OCI-LY1 (cell line): ENCODE measurements around the gene KRTAP10-4.

Experiments used
- H2AFZ ChIP-seq: fragments of 200-600 bp; sonication (generic), shearing (Covaris generic); 2 replicates; pipeline ENCODE4 v1.6.0; 2014; ENCODE audit warnings: antibody characterized with exemption, mild to moderate bottlenecking, low read length
- H3F3A ChIP-seq: fragments of 200-600 bp; sonication (generic), shearing (Covaris generic); 2 replicates; pipeline ENCODE4 v1.6.0; 2014; ENCODE audit warnings: mild to moderate bottlenecking, antibody characterized with exemption, low read length, moderate library complexity; ENCODE audit not compliant: insufficient read depth
- H3K27ac ChIP-seq: fragments of 200-600 bp; sonication (generic); 2 replicates; pipeline ENCODE4 v1.5.1; 2014; ENCODE audit warnings: low read length, mixed run types, mild to moderate bottlenecking, low read depth; ENCODE audit not compliant: poor library complexity, severe bottlenecking
- H3K27me3 ChIP-seq: fragments of 200-600 bp; sonication (generic); 2 replicates; pipeline ENCODE4 v1.6.0; 2014; ENCODE audit warnings: antibody characterized with exemption, mild to moderate bottlenecking, low read length, moderate library complexity; ENCODE audit not compliant: insufficient read depth
- H3K36me3 ChIP-seq: fragments of 200-600 bp; sonication (generic); 2 replicates; pipeline ENCODE4 v1.6.1; 2014; ENCODE audit warnings: mild to moderate bottlenecking, antibody characterized with exemption, low read length, moderate library complexity, mixed read lengths; ENCODE audit not compliant: insufficient read depth
- H3K4me1 ChIP-seq: fragments of 200-600 bp; sonication (generic); 2 replicates; pipeline ENCODE4 v1.5.1; 2014; ENCODE audit warnings: mild to moderate bottlenecking, low read length, moderate library complexity; ENCODE audit not compliant: insufficient read depth, severe bottlenecking
- H3K4me2 ChIP-seq: fragments of 200-600 bp; sonication (generic), shearing (Covaris generic); 2 replicates; pipeline ENCODE4 v1.6.1; 2014; ENCODE audit warnings: low read length
- H3K4me3 ChIP-seq: fragments of 200-600 bp; sonication (generic); 2 replicates; pipeline ENCODE4 v1.5.1; 2014; ENCODE audit warnings: low read length, low read depth, mild to moderate bottlenecking, mixed read lengths; ENCODE audit not compliant: poor library complexity, severe bottlenecking
- H3K79me2 ChIP-seq: fragments of 200-600 bp; shearing (Covaris generic); 2 replicates; pipeline ENCODE4 v1.6.1; 2016; ENCODE audit warnings: mixed run types, low read length, mixed read lengths; ENCODE audit not compliant: insufficient read depth
- H3K9ac ChIP-seq: fragments of 200-600 bp; sonication (generic), shearing (Covaris generic); 2 replicates; pipeline ENCODE4 v1.6.1; 2014; ENCODE audit warnings: mild to moderate bottlenecking, low read length, mixed read lengths
- H3K9me2 ChIP-seq: fragments of 200-600 bp; sonication (generic), shearing (Covaris generic); 2 replicates; pipeline ENCODE4 v1.6.1; 2014; ENCODE audit warnings: low read depth, mild to moderate bottlenecking, low read length, mixed read lengths
- H3K9me3 ChIP-seq: fragments of 200-600 bp; shearing (Covaris generic); 2 replicates; pipeline ENCODE4 v1.6.1; 2014; ENCODE audit warnings: low read length, mixed read lengths
- H4K20me1 ChIP-seq: fragments of 200-600 bp; sonication (generic), shearing (Covaris generic); 2 replicates; pipeline ENCODE4 v1.6.0; 2016; ENCODE audit warnings: mild to moderate bottlenecking, low read length; ENCODE audit not compliant: insufficient read depth
- CTCF ChIP-seq: fragments of 200-600 bp; sonication (generic), shearing (Covaris generic); IDR thresholded peaks from 2 replicates; pipeline ENCODE4 v1.5.1; 2017; ENCODE audit warnings: mild to moderate bottlenecking, antibody characterized with exemption, low read length, moderate library complexity, mixed read lengths
- EZH2 ChIP-seq: fragments of 200-600 bp; sonication (generic), shearing (Covaris generic); IDR thresholded peaks from 2 replicates; pipeline ENCODE4 v1.8.0; 2017; ENCODE audit warnings: borderline replicate concordance, mixed run types, mild to moderate bottlenecking, antibody characterized with exemption, low read length, moderate library complexity, mixed read lengths

Gene KRTAP10-4

GRCh38 chr21:44612669-44613229, 39.2 kb downstream of the KRTAP10-4 start:
- TF ChIP-seq CTCF (no peak), EZH2 (no peak)
- H3K4me1 ChIP-seq = no peaks in the 10 kb centered on the region
- H3K9me2 ChIP-seq = no peaks in the 10 kb centered on the region
- H2AFZ ChIP-seq = no peak overlapping the region
- H3K4me2 ChIP-seq = no peak overlapping the region
- H3K79me2 ChIP-seq = no peaks in the 10 kb centered on the region
- no peaks in the 10 kb centered on the region for H3K27me3 ChIP-seq
- no peaks in the 10 kb centered on the region for H3F3A ChIP-seq
- H3K4me3 ChIP-seq = no peak overlapping the region
- H3K27ac ChIP-seq = no peak overlapping the region
- H3K9ac ChIP-seq = no peak overlapping the region
- no peaks in the 10 kb centered on the region for H3K36me3 ChIP-seq
- no peaks in the 10 kb centered on the region for H4K20me1 ChIP-seq
- 0 out of 2 replicates have a peak, but pooled peaks cover 2% of the 10 kb centered on the region for H3K9me3 ChIP-seq

DNA sequence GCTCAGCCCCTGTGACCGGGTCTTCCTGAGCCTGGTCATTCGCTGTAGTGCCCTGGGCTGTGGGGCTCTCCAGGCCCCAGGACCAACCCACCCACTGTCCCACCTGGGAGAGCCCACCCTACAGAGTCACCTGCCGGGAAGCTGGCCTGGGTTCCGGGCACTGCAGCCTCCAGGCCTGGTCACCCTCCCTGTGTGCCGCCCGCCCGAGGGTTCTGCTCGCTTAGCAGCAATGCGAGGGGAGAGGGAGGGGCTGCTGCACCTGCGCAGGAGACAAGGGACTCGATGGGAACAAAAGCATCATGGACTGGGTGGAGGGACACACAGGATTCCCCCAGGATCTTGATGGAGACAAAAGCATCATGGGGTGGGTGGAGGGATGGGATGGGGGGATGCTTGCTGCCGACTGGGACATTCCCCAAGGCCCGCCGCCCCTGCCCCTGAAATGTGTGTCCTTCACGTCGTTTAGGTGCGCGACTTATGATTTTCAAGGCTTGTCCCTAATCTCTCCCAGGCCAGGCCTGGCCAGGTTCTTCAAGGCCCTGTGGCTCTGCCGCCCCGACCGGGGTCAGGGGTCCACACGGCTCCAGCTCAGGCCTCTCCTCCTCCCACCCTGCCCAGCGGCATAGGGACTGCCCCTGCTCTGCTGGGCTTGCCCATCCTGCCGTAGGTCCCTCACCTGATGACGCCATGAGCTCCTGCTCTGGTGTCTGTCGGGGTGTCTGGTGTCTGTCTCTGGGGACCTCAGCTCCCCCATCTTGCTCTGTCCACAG, 40.0 kb downstream of the KRTAP10-4 start:
- Histone ChIP-seq H4K20me1 (no peaks in the 10 kb centered on the region), H3K4me1 (peaks cover under 1% of the 10 kb centered on the region), H3K27ac (no peak overlapping the region), H3K9me2 (no peaks in the 10 kb centered on the region), H3K79me2 (no peaks in the 10 kb centered on the region), H3K4me2 (no peak overlapping the region), H2AFZ (no peak overlapping the region), H3K27me3 (no peaks in the 10 kb centered on the region), H3K36me3 (no peaks in the 10 kb centered on the region), H3K4me3 (no peak overlapping the region), H3K9ac (no peak overlapping the region), H3K9me3 (0 out of 2 replicates have a peak, but pooled peaks cover 2% of the 10 kb centered on the region), H3F3A (no peaks in the 10 kb centered on the region)
- no peak for TF ChIP-seq CTCF
- no peak for TF ChIP-seq EZH2

GRCh38 chr21:44614161-44614631, 40.7 kb downstream of the KRTAP10-4 start:
- H3K79me2 ChIP-seq = no peaks in the 10 kb centered on the region
- H3K27me3 ChIP-seq = no peaks in the 10 kb centered on the region
- no peak for TF ChIP-seq CTCF
- no peak for TF ChIP-seq EZH2
- H3K9me2 ChIP-seq = no peaks in the 10 kb centered on the region
- no peaks in the 10 kb centered on the region for H3F3A ChIP-seq
- H3K27ac ChIP-seq = no peak overlapping the region
- H3K4me1 ChIP-seq = peaks cover 6% of the 10 kb centered on the region
- H3K36me3 ChIP-seq = no peaks in the 10 kb centered on the region
- no peak overlapping the region for H3K4me3 ChIP-seq
- H3K9me3 ChIP-seq = 0 out of 2 replicates have a peak, but pooled peaks cover 2% of the 10 kb centered on the region
- H3K9ac ChIP-seq = no peak overlapping the region
- H4K20me1 ChIP-seq = no peaks in the 10 kb centered on the region
- H3K4me2 ChIP-seq = no peak overlapping the region
- H2AFZ ChIP-seq = no peak overlapping the region
